ENCODE results near the gene B3GALT4. TPM values are rescaled to one million over a fixed set of nuclear protein-coding genes. Genes with fewer than 3 reads are reported as not detected.

The B3GALT4 gene
- total RNA-seq, 1 experiment from 2014 or later = 1.9 TPM

GRCh38 chr6:33251395-33252012, 25.4 kb upstream of the B3GALT4 start:
- Histone ChIP-seq H3K4me1 (ENCODE audit: control insufficient read depth in 1 of 2, insufficient read depth in 2 of 2, low read length in 2 of 2) (peaks cover 24 to 53% of the 10 kb centered on the region in 2 experiments), H3K4me2 (ENCODE audit: low read length) (no peak overlapping the region), H3K9ac (ENCODE audit: low read length) (no peak overlapping the region), H3K9me2 (ENCODE audit: insufficient read depth) (no peaks in the 10 kb centered on the region), H3K9me3 (ENCODE audit: control insufficient read depth in 1 of 2, insufficient read depth in 1 of 2, low read depth in 1 of 2, low read length in 2 of 2) (no peaks in the 10 kb centered on the region), H3K4me3 (replicated peaks in 1 of 2; ENCODE audit: low read depth in 1 of 2, low read length in 2 of 2) (no peak overlapping the region), H2AFZ (ENCODE audit: low read depth, low read length, poor library complexity, severe bottlenecking) (no peak overlapping the region), H4K20me1 (ENCODE audit: insufficient read depth) (no peaks in the 10 kb centered on the region), H3K79me2 (ENCODE audit: insufficient read depth, low read length) (no peaks in the 10 kb centered on the region), H3K27ac (ENCODE audit: low read depth, low read length) (no peak overlapping the region), H3K27me3 (ENCODE audit: insufficient read depth, low read length) (no peaks in the 10 kb centered on the region), H3K36me3 (ENCODE audit: control insufficient read depth in 1 of 2, insufficient read depth in 2 of 2, low read length in 2 of 2) (no peaks in the 10 kb centered on the region)
- no peak for ATAC-seq
- POLR2A ChIA-PET = interaction anchor here (3.7 to 4.0 kb wide), 2 partner anchors 10 to 20 kb away, joined by 19 to 24 read pairs; partner anchors contain the start of genes RPS18 and VPS52
- BruUV-seq (replicated peaks) = no TSS peak
- DNase-seq (ENCODE audit: low read depth, low spot score) = no peak
- CTCF ChIA-PET = no interaction called here
- RAD21 ChIA-PET (ENCODE audit: low non-redundant PET in 1 of 2, low total read pairs in 2 of 2, uncharacterized antibody in 2 of 2, unreplicated experiment in 2 of 2) = no interaction called here
- TF ChIP-seq RAD21 (IDR thresholded peaks at IDR 0.05; ENCODE audit: low read depth) (peak; percentile 16; the same call in 1 of the 2 replicates), YY1 (IDR thresholded peaks at IDR 0.05; ENCODE audit: extremely low read depth, insufficient replicate concordance, low read depth, low read length) (no peak)
- intact Hi-C loops (cut with micrococcal nuclease) = no loop called here

- ATAC-seq = no peak
- Histone ChIP-seq H3K4me2 (ENCODE audit: low read length) (no peak overlapping the region), H2AFZ (ENCODE audit: low read depth, low read length, poor library complexity, severe bottlenecking) (no peak overlapping the region), H3K4me3 (replicated peaks in 1 of 2; ENCODE audit: low read depth in 1 of 2, low read length in 2 of 2) (no peak overlapping the region), H3K4me1 (ENCODE audit: control insufficient read depth in 1 of 2, insufficient read depth in 2 of 2, low read length in 2 of 2) (peaks cover 30 to 53% of the 10 kb centered on the region in 2 experiments), H3K9ac (ENCODE audit: low read length) (no peak overlapping the region), H4K20me1 (ENCODE audit: insufficient read depth) (no peaks in the 10 kb centered on the region), H3K27me3 (ENCODE audit: insufficient read depth, low read length) (no peaks in the 10 kb centered on the region), H3K36me3 (ENCODE audit: control insufficient read depth in 1 of 2, insufficient read depth in 2 of 2, low read length in 2 of 2) (no peaks in the 10 kb centered on the region), H3K79me2 (ENCODE audit: insufficient read depth, low read length) (no peaks in the 10 kb centered on the region), H3K27ac (ENCODE audit: low read depth, low read length) (no peak overlapping the region), H3K9me3 (ENCODE audit: control insufficient read depth in 1 of 2, insufficient read depth in 1 of 2, low read depth in 1 of 2, low read length in 2 of 2) (no peaks in the 10 kb centered on the region), H3K9me2 (ENCODE audit: insufficient read depth) (no peaks in the 10 kb centered on the region)
- POLR2A ChIA-PET = no interaction called here
- BruUV-seq (replicated peaks) = no TSS peak
- RAD21 ChIA-PET (ENCODE audit: low non-redundant PET in 1 of 2, low total read pairs in 2 of 2, uncharacterized antibody in 2 of 2, unreplicated experiment in 2 of 2) = no interaction called here
- no peak for DNase-seq (ENCODE audit: low read depth, low spot score)
- CTCF ChIA-PET = no interaction called here
- intact Hi-C loops (cut with micrococcal nuclease) = no loop called here
- TF ChIP-seq JUND (IDR thresholded peaks at IDR 0.05) (no peak), FOSL1 (IDR thresholded peaks at IDR 0.05; ENCODE audit: low read depth) (no peak), POLR2A (IDR thresholded peaks at IDR 0.05; ENCODE audit: borderline replicate concordance, extremely low read depth, insufficient read depth, insufficient read length) (no peak), RAD21 (IDR thresholded peaks at IDR 0.05; ENCODE audit: low read depth) (no peak), TCF7L2 (IDR thresholded peaks at IDR 0.05; ENCODE audit: borderline replicate concordance, extremely low read depth, insufficient read depth, insufficient read length) (no peak), EGR1 (IDR thresholded peaks at IDR 0.05; ENCODE audit: low read depth) (no peak), EZH2 (IDR thresholded peaks at IDR 0.05) (no peak), CEBPB (IDR thresholded peaks at IDR 0.05; ENCODE audit: low read depth) (no peak), SIN3A (IDR thresholded peaks at IDR 0.05; ENCODE audit: low read depth) (no peak), POLR2AphosphoS5 (IDR thresholded peaks at IDR 0.05; ENCODE audit: low read depth, low read length) (no peak), ELF1 (IDR thresholded peaks at IDR 0.05; ENCODE audit: borderline replicate concordance, low read depth) (no peak)
Observed at GRCh38 chr6:33252759-33253158, 24.2 kb upstream of the B3GALT4 start.

All from HCT116 (cell line).